ENCODE results near the gene PLPP3. TPM values are rescaled to one million over a fixed set of nuclear protein-coding genes. Genes with fewer than 3 reads are reported as not detected.

PLPP3 gene
- total and polyA plus RNA-seq, 2 experiments from 2014 or later = 103 to 159 TPM

- Histone ChIP-seq H4K20me1 (ENCODE audit: insufficient read depth, poor library complexity, severe bottlenecking) (peaks cover 89% of the 10 kb centered on the region), H3K9me2 (replicated peaks; ENCODE audit: insufficient read depth) (no peaks in the 10 kb centered on the region), H3K27ac (no peak overlapping the region), H3K4me1 (ENCODE audit: insufficient read depth) (peaks cover 44% of the 10 kb centered on the region), H3K36me3 (replicated peaks; ENCODE audit: insufficient read depth, low read depth) (no peaks in the 10 kb centered on the region), H3K4me3 (no peak overlapping the region), H3K4me2 (no peak overlapping the region), H2AFZ (no peak overlapping the region), H3K79me2 (peaks cover 99% of the 10 kb centered on the region), H3K9me3 (ENCODE audit: low read depth) (no peaks in the 10 kb centered on the region), H3K27me3 (no peaks in the 10 kb centered on the region)
- no peak for DNase-seq (ENCODE audit: low spot score)
- 56% methylated on average over 5 of the region's 5 CpGs for WGBS (ENCODE audit: low lambda C conversion rate, missing lambda C conversion rate)
- TF ChIP-seq EZH2phosphoT487 (IDR thresholded peaks at IDR 0.05; ENCODE audit: low read depth, severe bottlenecking, unreplicated experiment) (no peak), EZH2 (IDR thresholded peaks at IDR 0.05; ENCODE audit: borderline replicate concordance) (no peak)
- TF ChIP-seq, protein P1, sequence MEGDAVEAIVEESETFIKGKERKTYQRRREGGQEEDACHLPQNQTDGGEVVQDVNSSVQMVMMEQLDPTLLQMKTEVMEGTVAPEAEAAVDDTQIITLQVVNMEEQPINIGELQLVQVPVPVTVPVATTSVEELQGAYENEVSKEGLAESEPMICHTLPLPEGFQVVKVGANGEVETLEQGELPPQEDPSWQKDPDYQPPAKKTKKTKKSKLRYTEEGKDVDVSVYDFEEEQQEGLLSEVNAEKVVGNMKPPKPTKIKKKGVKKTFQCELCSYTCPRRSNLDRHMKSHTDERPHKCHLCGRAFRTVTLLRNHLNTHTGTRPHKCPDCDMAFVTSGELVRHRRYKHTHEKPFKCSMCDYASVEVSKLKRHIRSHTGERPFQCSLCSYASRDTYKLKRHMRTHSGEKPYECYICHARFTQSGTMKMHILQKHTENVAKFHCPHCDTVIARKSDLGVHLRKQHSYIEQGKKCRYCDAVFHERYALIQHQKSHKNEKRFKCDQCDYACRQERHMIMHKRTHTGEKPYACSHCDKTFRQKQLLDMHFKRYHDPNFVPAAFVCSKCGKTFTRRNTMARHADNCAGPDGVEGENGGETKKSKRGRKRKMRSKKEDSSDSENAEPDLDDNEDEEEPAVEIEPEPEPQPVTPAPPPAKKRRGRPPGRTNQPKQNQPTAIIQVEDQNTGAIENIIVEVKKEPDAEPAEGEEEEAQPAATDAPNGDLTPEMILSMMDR (IDR thresholded peaks at IDR 0.05; ENCODE audit: poor library complexity) = no peak
These were observed 52.7 kb downstream of the PLPP3 start for GRCh38 chr1:56526571-56527174.

GRCh38 chr1:56525489-56526041 is 53.8 kb downstream of the PLPP3 start:
- H4K20me1 ChIP-seq (ENCODE audit: insufficient read depth, poor library complexity, severe bottlenecking) = peaks cover 79% of the 10 kb centered on the region
- H2AFZ ChIP-seq = no peak overlapping the region
- no peaks in the 10 kb centered on the region for H3K9me2 ChIP-seq (replicated peaks; ENCODE audit: insufficient read depth)
- peaks cover 90% of the 10 kb centered on the region for H3K79me2 ChIP-seq
- WGBS (ENCODE audit: low lambda C conversion rate, missing lambda C conversion rate) = 86% methylated on average over 4 of the region's 4 CpGs
- no peaks in the 10 kb centered on the region for H3K9me3 ChIP-seq (ENCODE audit: low read depth)
- peaks cover 47% of the 10 kb centered on the region for H3K4me1 ChIP-seq (ENCODE audit: insufficient read depth)
- H3K27ac ChIP-seq = no peak overlapping the region
- H3K4me2 ChIP-seq = no peak overlapping the region
- no peaks in the 10 kb centered on the region for H3K27me3 ChIP-seq
- no peak for DNase-seq (ENCODE audit: low spot score)
- TF ChIP-seq, protein P1 (IDR thresholded peaks at IDR 0.05; ENCODE audit: poor library complexity) = no peak
- TF ChIP-seq EZH2 (IDR thresholded peaks at IDR 0.05; ENCODE audit: borderline replicate concordance) (no peak), EZH2phosphoT487 (IDR thresholded peaks at IDR 0.05; ENCODE audit: low read depth, severe bottlenecking, unreplicated experiment) (no peak)
- H3K4me3 ChIP-seq = no peak overlapping the region
- H3K36me3 ChIP-seq (replicated peaks; ENCODE audit: insufficient read depth, low read depth) = no peaks in the 10 kb centered on the region

- H3K4me1 ChIP-seq (ENCODE audit: insufficient read depth) = peaks cover 46% of the 10 kb centered on the region
- peaks cover 90% of the 10 kb centered on the region for H3K79me2 ChIP-seq
- no peaks in the 10 kb centered on the region for H3K9me2 ChIP-seq (replicated peaks; ENCODE audit: insufficient read depth)
- H4K20me1 ChIP-seq (ENCODE audit: insufficient read depth, poor library complexity, severe bottlenecking) = peaks cover 71% of the 10 kb centered on the region
- TF ChIP-seq, protein P1 (IDR thresholded peaks at IDR 0.05; ENCODE audit: poor library complexity) = no peak
- TF ChIP-seq EZH2phosphoT487 (IDR thresholded peaks at IDR 0.05; ENCODE audit: low read depth, severe bottlenecking, unreplicated experiment) = no peak
- TF ChIP-seq EZH2 (IDR thresholded peaks at IDR 0.05; ENCODE audit: borderline replicate concordance) = no peak
- no peaks in the 10 kb centered on the region for H3K9me3 ChIP-seq (ENCODE audit: low read depth)
- H3K4me2 ChIP-seq = no peak overlapping the region
- 99% methylated on average over 11 of the region's 11 CpGs for whole genome bisulfite sequencing (ENCODE audit: low lambda C conversion rate, missing lambda C conversion rate)
- no peak overlapping the region for H3K27ac ChIP-seq
- H3K27me3 ChIP-seq = no peaks in the 10 kb centered on the region
- no peaks in the 10 kb centered on the region for H3K36me3 ChIP-seq (replicated peaks; ENCODE audit: insufficient read depth, low read depth)
- H3K4me3 ChIP-seq = no peak overlapping the region
- no peak overlapping the region for H2AFZ ChIP-seq
- no peak for DNase-seq (ENCODE audit: low spot score)
These were observed 55.1 kb downstream of the PLPP3 start for GRCh38 chr1:56524263-56524662.
